ELR (cell line): ENCODE results near the gene DPP6.

Experiments
- DNase-seq: peaks from one replicate; pipeline ENCODE4 v3.0.0-alpha.2; 2015; ENCODE audit warnings: low read depth

Gene DPP6

GRCh38 chr7:154699417-154699816 is 647.2 kb downstream of the DPP6 start:
- no peak for DNase-seq

DNA sequence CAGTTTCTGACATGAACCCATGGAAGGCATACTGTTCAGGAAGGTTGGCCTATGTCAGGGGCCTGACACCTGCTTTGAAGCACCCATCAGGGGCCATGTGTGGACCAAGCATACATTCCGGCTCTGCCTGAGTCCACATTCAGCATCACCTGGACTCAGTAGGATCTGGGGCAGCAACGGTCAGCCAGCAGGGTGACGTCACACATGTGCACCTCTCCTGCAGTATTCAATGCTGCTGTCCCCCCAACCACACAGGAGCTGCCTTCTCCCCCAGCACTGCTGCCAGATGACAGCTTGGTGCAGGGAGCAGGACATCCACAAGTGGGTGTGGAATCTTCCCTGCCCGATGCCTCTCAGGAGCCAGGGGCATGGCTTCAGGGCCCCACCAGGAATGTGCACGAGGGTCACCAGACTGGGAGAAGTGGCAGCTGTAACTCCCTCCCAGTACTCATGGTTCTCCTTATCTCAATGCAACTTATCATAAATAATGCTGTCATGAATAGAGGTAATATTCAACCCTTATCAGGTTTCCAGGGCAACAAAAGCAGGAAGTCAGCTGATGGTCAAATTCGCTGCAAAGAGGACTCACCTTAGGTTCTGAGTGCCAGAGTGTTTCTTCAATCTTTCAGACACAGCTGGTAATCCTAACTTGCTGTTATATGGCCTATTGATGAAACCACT is 657.8 kb downstream of the DPP6 start:
- no peak for DNase-seq

DNA sequence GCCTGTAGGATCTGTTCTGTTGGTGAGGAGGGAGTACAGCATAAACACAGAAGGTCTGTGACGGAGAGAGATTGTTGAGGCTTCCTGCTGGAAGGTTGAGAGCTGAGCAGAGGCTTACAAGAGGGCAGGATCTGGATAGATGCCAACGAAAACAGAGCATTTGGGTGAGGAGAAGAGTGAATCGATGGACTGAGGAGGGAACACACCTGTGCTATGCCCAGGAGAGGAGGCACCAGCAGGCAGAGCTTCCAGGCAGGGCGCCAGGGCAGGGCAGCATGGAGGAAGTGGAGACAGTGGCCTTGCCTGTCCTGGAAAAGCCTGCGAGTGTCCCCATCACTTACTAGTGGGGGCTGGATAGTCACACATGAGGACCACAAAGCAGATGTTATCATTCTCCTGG is 667.8 kb downstream of the DPP6 start:
- no peak for DNase-seq

DNA sequence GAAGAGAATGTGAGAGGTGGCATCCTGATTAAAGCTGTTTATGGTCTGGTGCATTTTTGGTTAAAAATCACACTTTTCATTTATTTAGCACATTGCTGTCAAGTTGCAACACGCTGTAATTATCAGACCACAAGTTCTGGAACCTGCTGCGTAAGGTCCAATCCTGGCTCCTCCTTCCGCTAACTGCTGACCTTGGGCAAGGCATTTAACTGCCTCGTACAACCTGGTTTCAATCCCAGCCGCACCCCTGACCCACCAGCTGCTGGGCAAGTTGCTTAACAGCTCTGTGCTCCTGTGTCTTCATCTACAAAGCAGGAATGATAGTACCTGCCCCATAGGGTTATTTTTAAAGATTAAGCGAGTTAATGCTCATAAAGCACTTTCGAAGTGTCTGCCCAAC is 668.9 kb downstream of the DPP6 start:
- no peak for DNase-seq

DNA sequence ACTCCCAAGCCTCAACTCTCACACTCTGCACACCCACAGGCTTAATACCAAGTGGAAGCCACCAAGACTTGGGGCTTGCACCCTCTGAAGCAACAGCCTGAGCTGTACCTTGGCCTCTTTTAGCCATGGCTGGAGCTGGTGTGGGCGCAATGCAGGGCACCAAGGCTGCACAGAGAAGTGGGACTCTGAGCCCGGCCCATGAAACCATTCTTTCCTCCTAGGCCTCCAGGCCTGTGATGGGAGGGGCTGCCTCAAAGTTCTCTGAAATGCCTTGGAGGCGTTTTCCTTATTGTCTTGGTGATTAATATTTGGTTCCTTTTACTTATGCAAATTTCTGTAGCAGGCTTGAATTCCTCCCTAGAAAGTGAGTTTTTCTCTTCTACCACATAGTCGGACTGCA is 674.2 kb downstream of the DPP6 start:
- DNase-seq: no peak

DNA sequence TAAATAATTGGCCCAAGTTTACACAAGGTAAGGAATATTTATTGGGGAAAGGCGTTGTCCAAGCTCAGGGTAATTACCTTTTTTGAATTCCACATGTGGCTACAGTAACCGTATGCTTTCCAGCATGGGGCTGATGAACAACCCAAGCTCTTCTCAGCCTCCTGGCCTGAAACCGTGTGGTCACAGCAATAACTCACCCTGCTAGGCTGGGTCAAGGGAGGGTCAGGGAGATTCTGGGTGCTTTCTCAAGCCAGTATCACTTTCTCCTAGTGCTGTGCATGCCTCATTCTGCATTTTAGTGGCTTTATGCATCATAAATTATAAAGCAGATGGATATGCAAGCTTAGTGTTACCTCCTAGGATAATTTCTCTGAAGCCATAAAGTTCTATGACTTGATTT is 676.9 kb downstream of the DPP6 start:
- no peak for DNase-seq

DNA sequence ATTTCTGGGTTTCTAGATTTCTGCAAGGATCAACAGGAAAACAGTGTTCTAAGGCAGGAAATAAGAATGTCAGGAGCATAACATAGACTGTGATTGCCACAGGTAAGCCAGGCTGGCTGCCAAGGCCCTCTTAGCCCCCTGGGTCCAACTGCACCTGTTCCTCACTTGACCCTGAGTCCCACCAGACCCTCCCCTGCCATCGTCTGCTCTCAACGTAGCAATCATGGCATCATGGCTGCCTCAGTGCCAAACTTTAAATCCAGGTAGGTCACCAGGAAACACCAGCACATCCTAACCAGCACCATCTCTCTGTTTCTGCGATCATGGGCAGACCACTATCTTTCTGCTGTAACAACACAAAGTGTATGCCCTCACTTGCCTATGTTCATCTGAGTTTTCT is 683.6 kb downstream of the DPP6 start:
- DNase-seq: no peak

DNA sequence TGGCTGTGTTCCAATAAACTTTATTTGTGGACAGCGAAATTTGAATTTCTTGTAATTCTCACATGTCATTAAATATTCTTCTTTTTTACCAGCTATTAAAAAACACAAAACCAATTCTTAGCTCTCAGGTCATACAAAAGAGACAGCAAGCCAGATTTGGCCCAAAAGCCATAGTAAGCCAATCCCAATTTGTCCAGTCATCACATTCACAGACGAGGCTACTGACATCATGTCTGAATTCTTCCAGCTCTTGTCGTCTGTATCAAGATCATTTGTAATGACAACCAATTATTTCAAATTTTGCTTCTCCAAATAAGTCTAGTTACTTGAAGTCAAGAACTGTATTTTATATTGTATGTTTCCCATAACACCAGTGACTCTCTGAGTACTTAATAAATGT is 684.2 kb downstream of the DPP6 start:
- DNase-seq: no peak

GRCh38 chr7:154738216-154738615 is 686.0 kb downstream of the DPP6 start:
- DNase-seq: no peak

DNA sequence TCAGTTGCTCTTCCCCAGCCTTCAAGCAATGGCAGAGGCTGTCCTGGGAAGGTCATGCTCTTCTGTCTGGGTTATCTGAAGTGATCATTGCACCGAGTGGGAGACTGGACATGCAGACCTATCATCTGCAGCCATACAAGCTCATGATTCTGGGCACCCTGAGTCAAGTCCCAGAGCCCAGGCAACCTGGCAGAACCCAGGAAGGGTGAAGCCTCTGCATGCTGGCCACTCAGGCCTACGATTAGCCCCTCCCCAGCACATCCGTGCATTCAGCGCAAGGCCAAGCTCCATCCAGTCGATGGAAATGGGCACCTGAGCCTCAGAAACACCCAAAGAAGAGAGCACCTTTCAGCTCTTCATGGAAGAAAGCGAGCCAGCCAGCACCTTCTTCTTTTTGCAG is 688.9 kb downstream of the DPP6 start:
- no peak for DNase-seq

DNA sequence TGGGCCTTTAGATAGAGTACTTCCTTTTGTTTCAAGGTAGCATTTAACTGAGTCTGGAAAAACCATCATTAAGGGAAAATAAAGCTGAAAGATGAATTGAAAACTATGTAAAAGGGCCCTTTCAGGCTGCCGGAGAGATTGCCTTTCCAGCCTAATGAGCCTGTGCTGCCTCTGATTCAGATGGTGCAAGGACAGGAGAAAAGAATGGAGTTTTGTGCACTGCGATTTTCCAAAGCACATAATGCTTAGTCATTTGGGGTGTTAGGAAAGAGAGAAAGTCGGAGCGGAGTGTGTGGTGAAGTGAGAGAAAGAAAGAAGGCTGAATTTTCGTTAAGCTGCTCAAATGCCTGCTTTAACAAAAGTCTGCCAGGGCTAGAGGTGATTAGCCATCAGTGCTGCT is 691.0 kb downstream of the DPP6 start:
- DNase-seq: no peak

DNA sequence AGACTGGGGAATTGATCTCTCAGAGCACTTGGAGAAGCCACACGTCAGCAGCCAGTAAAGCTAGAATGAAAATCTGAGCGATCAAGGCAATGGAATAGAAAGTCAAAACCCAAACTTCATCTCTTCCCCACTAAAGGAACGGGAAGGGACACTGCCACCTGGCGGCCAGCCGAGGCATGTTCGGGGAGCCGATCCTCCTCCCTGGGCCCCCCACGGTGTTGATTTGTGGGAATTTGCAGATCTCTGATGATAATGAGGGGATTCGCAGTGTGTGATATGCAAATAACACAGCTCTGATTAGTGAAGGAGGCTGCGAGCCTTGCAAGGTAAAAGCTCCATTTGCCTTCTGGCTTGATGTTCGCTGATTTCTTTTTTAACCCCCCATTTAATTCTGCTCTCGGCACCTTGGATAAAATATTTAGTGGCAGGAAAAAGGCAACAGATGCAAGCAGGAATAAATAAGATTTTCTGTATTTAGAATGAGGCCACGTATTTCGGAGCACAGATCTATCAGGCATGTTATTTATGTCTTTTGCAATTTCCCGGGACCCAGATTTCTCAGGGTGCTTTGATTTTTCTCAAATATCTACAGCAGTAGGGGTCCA is 692.2 kb downstream of the DPP6 start:
- no peak for DNase-seq

- DNase-seq: no peak
These were observed 692.7 kb downstream of the DPP6 start for GRCh38 chr7:154744861-154745258.

DNA sequence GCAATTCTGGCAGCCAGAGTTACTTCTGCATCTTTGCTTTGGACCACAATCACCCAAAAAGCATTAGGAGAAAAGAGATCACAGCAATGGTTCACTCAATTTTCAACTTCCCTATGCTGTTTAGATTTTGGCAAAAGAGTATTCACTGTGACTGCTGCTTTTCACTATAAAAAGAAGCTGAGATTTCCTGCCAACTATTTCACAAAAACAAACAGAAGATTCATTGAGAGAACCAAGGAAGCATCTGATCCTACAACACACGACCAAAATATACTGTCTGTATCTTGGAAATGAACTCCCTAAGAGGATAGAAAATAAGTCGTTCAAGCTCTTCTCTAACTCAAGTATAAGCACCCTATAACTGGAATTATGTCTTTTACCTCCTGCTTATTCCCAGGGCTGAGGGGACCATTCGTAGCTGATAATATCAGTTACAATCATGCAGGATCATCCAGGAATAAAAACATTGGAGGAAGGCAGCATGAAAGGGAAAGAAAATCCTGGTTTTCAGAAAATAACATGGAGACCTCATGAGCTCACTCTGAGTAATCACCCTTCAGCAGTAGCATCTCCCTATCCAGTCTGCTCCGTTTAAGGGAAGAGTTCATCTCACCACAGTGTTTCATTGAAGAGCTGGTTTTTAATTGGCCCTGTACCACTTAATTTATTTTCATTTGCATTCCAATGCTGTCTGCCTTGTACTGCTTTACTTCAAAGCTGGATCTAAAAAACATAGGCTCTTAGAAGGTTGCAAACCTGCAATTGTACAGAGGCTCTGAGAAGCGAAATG is 694.6 kb downstream of the DPP6 start:
- no peak for DNase-seq

DNA sequence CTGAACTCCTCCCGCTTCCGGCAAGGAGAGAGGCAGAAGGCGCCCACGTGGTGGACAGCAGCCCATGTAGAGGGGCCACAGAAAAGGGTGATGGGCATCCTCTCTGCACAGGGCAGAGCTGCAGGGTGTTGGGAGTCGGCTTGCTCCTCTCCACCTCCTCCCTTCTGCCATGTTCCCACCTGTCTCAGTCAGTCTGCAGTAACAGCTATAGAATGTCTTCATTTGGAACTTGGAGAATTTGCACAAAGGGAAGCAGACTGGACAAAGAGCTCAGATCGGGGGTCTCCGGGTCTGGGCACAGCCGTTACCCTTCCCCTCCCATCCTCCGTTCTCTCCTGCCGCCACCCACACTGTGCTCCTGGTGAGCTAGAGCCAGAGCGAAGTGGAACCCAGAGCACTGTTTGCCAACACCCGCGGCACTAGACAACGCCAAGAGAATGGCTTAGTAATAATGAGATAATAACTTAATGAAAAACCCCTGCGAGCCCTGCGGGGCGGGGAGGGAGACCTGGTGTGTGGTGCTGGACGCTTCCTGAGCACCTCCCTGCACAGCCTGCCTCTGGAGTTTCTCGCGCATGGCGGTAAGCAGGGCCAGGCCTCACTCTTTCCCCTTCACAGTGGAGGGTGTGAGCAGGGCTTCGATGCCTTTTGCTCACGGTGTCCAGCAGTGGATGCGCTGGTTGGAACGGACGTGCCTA is 696.0 kb downstream of the DPP6 start:
- no peak for DNase-seq

GRCh38 chr7:154750353-154750801 is 698.2 kb downstream of the DPP6 start:
- DNase-seq: no peak

GRCh38 chr7:154753226-154753625 is 701.0 kb downstream of the DPP6 start:
- no peak for DNase-seq

- no peak for DNase-seq
These were observed 705.6 kb downstream of the DPP6 start for GRCh38 chr7:154757756-154758155.

DNA sequence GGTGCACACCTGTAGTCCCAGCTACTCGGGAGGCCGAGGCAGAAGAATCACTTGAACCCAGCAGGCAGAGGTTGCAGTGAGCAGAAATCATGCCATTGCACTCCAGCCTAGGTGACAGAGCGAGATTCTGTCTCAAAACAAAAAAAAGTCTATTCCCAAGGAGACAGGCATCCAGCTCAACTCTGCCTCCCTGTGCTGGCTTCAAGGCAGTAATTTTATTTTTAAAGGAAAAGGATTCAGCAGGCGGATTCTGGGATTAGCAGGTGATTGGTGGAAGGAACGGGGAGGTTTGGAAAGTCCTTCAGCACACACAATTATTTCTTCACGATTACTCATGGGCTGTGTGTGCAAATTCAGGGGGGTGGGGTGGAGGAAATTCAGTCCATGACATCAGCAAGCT is 707.8 kb downstream of the DPP6 start:
- DNase-seq: no peak

DNA sequence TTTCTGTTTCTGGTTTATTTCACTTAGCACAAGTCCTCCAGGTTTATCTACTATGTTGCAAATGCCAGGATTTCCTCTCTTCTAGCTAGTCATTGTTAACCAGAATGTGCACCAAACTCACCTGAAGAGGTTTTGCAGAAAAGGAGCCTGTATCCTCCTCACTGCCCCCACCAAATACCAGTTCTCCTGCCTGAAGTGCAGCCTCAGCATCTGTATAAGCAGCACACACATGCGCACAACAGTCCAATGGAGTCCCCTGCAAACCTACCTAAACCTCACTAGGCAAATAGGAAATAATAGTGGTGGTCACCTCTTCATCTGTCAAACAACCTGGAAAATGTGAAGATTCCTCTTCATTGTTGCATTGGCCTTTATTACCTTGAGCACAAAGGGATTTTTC is 712.9 kb downstream of the DPP6 start:
- no peak for DNase-seq

DNA sequence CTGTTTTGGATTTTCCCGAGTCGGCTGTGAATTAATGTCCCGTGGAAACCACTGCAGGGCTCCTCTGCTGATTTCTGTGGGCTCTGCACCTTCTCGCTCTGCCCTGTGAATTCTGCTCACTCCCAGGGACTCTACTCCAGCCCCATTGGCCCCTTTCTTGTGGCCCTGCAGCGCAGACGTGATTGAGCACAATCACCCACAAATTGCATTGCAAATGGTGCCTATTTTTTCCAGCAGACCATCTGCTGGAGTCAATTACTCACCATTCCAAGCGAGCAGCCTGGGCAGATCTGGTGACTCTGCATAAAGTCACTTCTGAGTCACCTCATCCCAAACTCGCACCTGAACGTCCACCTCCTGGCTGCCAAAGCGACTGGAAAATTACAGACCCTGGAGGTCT is 714.9 kb downstream of the DPP6 start:
- no peak for DNase-seq

- no peak for DNase-seq
These were observed 715.7 kb downstream of the DPP6 start for GRCh38 chr7:154767821-154768415.
